ENCODE results near the gene CLCN7. TPM values are rescaled to one million over a fixed set of nuclear protein-coding genes. Genes with fewer than 3 reads are reported as not detected.

CLCN7 gene
- total and polyA plus RNA-seq, 9 of the 15 experiments (the other 6 are each of a cell fraction or from before 2014, with no cell fraction given) = 0.06 to 126 (median 18.7) TPM

DNA sequence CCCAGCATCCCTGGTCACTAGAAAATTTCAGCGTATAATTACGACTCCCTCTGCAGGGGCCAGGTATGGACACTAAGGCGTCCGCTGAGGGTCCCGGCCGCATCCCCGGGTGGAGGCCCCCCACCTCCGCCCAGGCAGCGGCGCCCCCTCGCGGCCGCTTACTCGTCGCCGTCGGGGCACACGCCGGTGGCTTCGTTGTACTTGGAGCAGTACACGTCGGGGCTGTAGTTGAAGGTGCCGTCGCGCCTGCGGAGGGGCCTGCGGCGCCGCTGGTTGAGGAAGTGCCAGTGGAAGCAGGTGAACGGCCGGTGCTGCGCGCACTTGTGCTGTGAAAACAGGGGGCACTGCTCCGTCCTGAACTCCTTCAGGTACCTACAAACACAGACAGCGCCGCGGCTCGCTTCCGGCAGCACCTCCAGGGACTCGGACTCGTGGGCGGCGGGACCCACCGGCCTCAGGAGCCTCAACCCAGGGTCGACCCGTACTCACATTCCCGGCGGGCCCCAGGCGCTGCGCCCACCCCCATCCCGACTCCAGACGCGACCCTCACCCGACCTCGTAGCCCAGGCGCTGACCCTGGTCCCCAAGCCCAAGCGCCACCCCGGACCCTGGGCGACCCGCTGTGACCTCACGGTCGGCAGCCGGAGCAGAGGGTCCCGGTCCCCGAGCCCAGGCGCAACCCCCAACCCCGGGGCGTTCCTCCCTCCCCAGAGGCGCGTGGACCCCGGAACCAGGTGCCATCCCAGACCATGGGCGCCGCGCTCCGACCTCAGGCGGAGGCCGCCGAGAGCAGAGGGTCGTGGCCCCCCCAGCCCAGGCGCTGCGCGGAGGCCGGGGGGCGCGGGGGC, 60.9 kb downstream of the CLCN7 start (continued):
- TF ChIP-seq, protein P1, sequence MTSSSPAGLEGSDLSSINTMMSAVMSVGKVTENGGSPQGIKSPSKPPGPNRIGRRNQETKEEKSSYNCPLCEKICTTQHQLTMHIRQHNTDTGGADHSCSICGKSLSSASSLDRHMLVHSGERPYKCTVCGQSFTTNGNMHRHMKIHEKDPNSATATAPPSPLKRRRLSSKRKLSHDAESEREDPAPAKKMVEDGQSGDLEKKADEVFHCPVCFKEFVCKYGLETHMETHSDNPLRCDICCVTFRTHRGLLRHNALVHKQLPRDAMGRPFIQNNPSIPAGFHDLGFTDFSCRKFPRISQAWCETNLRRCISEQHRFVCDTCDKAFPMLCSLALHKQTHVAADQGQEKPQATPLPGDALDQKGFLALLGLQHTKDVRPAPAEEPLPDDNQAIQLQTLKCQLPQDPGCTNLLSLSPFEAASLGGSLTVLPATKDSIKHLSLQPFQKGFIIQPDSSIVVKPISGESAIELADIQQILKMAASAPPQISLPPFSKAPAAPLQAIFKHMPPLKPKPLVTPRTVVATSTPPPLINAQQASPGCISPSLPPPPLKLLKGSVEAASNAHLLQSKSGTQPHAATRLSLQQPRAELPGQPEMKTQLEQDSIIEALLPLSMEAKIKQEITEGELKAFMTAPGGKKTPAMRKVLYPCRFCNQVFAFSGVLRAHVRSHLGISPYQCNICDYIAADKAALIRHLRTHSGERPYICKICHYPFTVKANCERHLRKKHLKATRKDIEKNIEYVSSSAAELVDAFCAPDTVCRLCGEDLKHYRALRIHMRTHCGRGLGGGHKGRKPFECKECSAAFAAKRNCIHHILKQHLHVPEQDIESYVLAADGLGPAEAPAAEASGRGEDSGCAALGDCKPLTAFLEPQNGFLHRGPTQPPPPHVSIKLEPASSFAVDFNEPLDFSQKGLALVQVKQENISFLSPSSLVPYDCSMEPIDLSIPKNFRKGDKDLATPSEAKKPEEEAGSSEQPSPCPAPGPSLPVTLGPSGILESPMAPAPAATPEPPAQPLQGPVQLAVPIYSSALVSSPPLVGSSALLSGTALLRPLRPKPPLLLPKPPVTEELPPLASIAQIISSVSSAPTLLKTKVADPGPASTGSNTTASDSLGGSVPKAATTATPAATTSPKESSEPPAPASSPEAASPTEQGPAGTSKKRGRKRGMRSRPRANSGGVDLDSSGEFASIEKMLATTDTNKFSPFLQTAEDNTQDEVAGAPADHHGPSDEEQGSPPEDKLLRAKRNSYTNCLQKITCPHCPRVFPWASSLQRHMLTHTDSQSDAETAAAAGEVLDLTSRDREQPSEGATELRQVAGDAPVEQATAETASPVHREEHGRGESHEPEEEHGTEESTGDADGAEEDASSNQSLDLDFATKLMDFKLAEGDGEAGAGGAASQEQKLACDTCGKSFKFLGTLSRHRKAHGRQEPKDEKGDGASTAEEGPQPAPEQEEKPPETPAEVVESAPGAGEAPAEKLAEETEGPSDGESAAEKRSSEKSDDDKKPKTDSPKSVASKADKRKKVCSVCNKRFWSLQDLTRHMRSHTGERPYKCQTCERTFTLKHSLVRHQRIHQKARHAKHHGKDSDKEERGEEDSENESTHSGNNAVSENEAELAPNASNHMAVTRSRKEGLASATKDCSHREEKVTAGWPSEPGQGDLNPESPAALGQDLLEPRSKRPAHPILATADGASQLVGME (CRISPR knock-in tag; IDR thresholded peaks at IDR 0.05) = no peak
- TF ChIP-seq ESRRA (IDR thresholded peaks at IDR 0.05; ENCODE audit: borderline replicate concordance, low read depth) = no peak
- TF ChIP-seq TRIM24 (IDR thresholded peaks at IDR 0.05) = peak in 1 of 2 experiments; percentile 96; a peak in 2 of 4 replicates
- no peak for TF ChIP-seq CHD2 (IDR thresholded peaks at IDR 0.05; ENCODE audit: low read depth, low read length)
- no peak for TF ChIP-seq ZNF224 (CRISPR knock-in tag; IDR thresholded peaks at IDR 0.05)
- TF ChIP-seq, protein P2, sequence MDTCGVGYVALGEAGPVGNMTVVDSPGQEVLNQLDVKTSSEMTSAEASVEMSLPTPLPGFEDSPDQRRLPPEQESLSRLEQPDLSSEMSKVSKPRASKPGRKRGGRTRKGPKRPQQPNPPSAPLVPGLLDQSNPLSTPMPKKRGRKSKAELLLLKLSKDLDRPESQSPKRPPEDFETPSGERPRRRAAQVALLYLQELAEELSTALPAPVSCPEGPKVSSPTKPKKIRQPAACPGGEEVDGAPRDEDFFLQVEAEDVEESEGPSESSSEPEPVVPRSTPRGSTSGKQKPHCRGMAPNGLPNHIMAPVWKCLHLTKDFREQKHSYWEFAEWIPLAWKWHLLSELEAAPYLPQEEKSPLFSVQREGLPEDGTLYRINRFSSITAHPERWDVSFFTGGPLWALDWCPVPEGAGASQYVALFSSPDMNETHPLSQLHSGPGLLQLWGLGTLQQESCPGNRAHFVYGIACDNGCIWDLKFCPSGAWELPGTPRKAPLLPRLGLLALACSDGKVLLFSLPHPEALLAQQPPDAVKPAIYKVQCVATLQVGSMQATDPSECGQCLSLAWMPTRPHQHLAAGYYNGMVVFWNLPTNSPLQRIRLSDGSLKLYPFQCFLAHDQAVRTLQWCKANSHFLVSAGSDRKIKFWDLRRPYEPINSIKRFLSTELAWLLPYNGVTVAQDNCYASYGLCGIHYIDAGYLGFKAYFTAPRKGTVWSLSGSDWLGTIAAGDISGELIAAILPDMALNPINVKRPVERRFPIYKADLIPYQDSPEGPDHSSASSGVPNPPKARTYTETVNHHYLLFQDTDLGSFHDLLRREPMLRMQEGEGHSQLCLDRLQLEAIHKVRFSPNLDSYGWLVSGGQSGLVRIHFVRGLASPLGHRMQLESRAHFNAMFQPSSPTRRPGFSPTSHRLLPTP (IDR thresholded peaks at IDR 0.05; ENCODE audit: borderline replicate concordance, extremely low read depth, insufficient read length) = no peak
- TF ChIP-seq, protein P3, sequence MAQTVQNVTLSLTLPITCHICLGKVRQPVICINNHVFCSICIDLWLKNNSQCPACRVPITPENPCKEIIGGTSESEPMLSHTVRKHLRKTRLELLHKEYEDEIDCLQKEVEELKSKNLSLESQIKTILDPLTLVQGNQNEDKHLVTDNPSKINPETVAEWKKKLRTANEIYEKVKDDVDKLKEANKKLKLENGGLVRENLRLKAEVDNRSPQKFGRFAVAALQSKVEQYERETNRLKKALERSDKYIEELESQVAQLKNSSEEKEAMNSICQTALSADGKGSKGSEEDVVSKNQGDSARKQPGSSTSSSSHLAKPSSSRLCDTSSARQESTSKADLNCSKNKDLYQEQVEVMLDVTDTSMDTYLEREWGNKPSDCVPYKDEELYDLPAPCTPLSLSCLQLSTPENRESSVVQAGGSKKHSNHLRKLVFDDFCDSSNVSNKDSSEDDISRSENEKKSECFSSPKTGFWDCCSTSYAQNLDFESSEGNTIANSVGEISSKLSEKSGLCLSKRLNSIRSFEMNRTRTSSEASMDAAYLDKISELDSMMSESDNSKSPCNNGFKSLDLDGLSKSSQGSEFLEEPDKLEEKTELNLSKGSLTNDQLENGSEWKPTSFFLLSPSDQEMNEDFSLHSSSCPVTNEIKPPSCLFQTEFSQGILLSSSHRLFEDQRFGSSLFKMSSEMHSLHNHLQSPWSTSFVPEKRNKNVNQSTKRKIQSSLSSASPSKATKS (CRISPR knock-in tag; IDR thresholded peaks at IDR 0.05) = no peak
- TF ChIP-seq, protein P4, sequence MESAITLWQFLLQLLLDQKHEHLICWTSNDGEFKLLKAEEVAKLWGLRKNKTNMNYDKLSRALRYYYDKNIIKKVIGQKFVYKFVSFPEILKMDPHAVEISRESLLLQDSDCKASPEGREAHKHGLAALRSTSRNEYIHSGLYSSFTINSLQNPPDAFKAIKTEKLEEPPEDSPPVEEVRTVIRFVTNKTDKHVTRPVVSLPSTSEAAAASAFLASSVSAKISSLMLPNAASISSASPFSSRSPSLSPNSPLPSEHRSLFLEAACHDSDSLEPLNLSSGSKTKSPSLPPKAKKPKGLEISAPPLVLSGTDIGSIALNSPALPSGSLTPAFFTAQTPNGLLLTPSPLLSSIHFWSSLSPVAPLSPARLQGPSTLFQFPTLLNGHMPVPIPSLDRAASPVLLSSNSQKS (CRISPR knock-in tag; IDR thresholded peaks at IDR 0.05) = no peak
- no peak for TF ChIP-seq XRCC5 (IDR thresholded peaks at IDR 0.05; ENCODE audit: low read depth, low read length)
- no peak for TF ChIP-seq ZNF217 (CRISPR knock-in tag; IDR thresholded peaks at IDR 0.05)
- TF ChIP-seq NFE2 (IDR thresholded peaks at IDR 0.05; ENCODE audit: low read depth) = no peak
- peak; percentile 65 for TF ChIP-seq POLR2G (IDR thresholded peaks at IDR 0.05; ENCODE audit: low read depth, low read length)
- no peak for TF ChIP-seq ZNF583 (CRISPR knock-in tag; IDR thresholded peaks at IDR 0.05)
- peak; percentile 63 for TF ChIP-seq ARHGAP35 (IDR thresholded peaks at IDR 0.05; ENCODE audit: partially characterized antibody)
- no peak for TF ChIP-seq PHF8 (IDR thresholded peaks at IDR 0.05; ENCODE audit: borderline replicate concordance, low read length)

All from K562 (cell line).